DOHH2 (cell line): ENCODE measurements around the gene CDHR2.

ENCODE experiments used
- EZH2phosphoT487 ChIP-seq: fragments of 200-600 bp; sonication (generic); IDR thresholded peaks from 2 replicates; pipeline ENCODE4 v1.6.1; 2017; ENCODE audit warnings: borderline replicate concordance, mild to moderate bottlenecking, antibody characterized with exemption, low read length, moderate library complexity, mixed read lengths
- TF ChIP-seq, protein P1 (sequence below): fragments of 200-600 bp; sonication (generic); IDR thresholded peaks from one replicate; pipeline ENCODE4 v1.5.1; 2014; ENCODE audit warnings: antibody characterized with exemption, mild to moderate bottlenecking, low read depth, low read length; ENCODE audit not compliant: poor library complexity, severe bottlenecking

GRCh38 chr5:176560364-176560763, 11.2 kb downstream of the CDHR2 start:
- TF ChIP-seq, protein P1, sequence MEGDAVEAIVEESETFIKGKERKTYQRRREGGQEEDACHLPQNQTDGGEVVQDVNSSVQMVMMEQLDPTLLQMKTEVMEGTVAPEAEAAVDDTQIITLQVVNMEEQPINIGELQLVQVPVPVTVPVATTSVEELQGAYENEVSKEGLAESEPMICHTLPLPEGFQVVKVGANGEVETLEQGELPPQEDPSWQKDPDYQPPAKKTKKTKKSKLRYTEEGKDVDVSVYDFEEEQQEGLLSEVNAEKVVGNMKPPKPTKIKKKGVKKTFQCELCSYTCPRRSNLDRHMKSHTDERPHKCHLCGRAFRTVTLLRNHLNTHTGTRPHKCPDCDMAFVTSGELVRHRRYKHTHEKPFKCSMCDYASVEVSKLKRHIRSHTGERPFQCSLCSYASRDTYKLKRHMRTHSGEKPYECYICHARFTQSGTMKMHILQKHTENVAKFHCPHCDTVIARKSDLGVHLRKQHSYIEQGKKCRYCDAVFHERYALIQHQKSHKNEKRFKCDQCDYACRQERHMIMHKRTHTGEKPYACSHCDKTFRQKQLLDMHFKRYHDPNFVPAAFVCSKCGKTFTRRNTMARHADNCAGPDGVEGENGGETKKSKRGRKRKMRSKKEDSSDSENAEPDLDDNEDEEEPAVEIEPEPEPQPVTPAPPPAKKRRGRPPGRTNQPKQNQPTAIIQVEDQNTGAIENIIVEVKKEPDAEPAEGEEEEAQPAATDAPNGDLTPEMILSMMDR = no peak
- TF ChIP-seq EZH2phosphoT487 = no peak
